ENCODE results near the gene UNC5C.

UNC5C gene

GRCh38 chr4:95394752-95395306 lies 153.9 kb downstream of the UNC5C start:
- no peak for DNase-seq (ENCODE audit: low read depth)

DNA sequence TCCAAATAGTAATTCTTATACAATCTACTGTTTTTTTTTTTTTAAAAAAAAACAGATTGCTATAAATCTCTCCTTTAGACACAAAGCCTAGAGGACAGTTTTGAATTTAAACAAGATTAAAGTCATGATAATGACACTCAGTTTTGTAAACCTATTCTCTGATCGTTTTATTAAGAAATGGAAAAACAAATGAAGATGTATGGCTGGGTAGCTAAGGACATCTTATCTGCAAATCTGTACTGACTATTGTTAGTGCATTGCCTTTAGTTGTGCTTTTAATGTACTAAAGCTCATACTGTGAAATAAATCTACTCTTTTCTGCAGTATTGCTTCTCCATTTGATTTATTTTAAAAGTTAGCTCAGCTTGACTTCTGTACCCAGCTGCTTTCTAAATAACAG lies 155.0 kb downstream of the UNC5C start:
- DNase-seq (ENCODE audit: low read depth) = no peak

DNA sequence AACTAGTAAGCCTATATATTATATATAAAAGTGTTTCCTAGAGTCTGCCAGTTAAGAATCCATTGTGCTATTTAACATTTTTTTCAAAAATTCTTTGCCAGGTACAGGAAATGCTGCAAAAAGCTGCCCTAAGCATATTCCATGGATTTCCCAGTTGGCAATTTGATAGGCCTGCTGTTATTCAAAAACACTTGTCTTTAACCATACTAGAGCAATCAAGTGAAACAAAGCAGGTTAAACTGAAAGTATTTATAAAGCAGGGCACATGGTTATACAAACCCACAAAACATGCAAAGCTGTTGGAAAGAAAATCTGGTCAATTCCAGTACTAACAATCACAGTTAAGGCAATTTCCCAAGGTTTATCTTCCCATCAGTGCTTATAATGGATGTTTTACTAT lies 159.9 kb downstream of the UNC5C start:
- no peak for DNase-seq (ENCODE audit: low read depth)

DNA sequence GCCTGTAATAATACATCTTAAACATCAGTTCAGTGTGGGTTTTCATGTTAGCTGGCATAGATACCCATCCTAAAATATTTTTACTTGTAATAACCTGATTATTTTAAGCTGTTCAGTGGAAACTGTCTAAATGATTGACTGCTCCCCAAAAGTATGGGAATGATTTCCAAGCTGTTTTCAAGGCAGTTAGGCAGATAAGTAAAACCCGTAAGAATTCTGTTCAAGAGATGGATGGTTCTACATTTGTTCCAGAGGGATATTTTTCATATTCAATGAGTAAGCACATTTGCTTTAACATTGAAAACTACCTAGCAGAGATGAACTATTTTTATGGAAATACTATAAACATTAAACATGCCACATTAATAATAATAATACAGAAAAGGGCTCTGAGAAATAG lies 161.1 kb downstream of the UNC5C start:
- no peak for DNase-seq (ENCODE audit: low read depth)

- DNase-seq (ENCODE audit: low read depth) = no peak
These were observed 162.4 kb downstream of the UNC5C start for GRCh38 chr4:95386410-95386809.

GRCh38 chr4:95381843-95382580 lies 166.8 kb downstream of the UNC5C start:
- DNase-seq (ENCODE audit: low read depth) = no peak

DNA sequence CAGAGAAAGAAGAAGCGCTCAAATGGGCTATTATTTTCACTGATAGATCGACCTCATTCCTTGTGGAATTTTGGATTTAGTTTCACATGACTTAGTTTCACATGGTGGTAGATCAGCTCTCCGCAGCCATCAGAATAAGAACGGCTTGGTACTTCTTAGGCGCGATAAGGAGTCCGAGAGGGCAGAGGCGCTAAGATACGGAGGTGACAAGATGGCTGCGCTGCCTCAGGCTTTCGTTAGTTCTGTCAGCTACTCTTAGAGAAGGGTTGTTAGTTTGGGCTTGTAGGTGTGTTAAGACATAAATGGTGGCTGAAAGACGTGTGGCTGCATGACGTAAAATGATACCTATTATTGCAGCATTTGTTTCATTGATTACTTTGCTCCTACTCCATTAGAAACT lies 169.1 kb downstream of the UNC5C start:
- no peak for DNase-seq (ENCODE audit: low read depth)

GRCh38 chr4:95377366-95377900 lies 171.3 kb downstream of the UNC5C start:
- no peak for DNase-seq (ENCODE audit: low read depth)

GRCh38 chr4:95371476-95372224 lies 177.1 kb downstream of the UNC5C start:
- DNase-seq (ENCODE audit: low read depth) = no peak

GRCh38 chr4:95367824-95368223 lies 180.9 kb downstream of the UNC5C start:
- no peak for DNase-seq (ENCODE audit: low read depth)

- DNase-seq (ENCODE audit: low read depth) = no peak
These were observed 184.8 kb downstream of the UNC5C start for GRCh38 chr4:95363966-95364365.

- no peak for DNase-seq (ENCODE audit: low read depth)
These were observed 185.2 kb downstream of the UNC5C start for GRCh38 chr4:95363559-95363925.

DNA sequence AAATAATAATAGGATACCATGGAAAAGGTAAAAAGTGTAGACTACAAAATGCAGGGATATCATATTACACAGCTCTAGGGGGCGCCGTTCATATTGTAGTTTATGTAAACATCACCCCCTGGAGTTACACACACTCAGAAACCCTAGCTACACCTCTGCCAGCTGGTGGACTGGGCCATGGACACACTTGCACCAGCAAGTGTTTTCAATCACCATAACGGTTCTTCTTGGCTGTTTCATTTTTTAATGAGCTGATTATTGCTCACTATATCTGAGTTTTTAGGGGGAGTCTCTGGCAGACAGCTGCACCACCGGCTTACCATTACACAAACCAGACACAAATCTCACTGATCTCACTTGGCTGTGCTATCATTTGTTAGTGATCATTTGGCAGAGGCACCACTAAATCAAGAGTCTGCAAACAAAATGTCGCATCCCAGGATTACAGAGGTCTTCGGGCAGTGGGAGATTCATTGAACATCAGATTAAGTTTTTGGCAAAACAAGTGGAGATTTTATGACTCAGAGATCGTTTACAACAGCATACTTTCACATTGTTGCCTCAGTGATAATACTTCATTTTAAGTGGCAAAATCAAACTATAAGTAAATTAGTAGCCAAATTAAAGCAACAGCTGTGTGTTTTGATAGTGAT lies 185.7 kb downstream of the UNC5C start:
- no peak for DNase-seq (ENCODE audit: low read depth)

DNA sequence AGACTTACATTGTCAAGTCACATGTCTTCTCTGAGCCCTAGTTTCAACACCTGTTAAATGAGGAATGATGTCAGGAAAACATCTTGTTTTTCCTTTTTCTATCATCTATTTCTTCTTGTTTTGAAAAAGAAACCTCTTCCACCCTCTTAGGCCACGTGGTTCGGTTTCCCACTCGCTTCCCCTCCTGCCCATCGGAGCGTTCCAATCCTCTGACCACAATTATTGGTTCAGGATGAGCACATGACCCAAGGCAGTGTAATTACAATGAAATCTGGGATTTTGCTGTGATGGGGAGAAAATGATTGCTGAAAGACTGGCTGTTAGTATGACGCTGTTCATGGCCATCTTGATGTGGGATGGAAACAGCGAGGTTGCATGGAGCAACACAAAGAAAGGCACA lies 186.7 kb downstream of the UNC5C start:
- DNase-seq (ENCODE audit: low read depth) = no peak

GRCh38 chr4:95361696-95361965 lies 187.1 kb downstream of the UNC5C start:
- no peak for DNase-seq (ENCODE audit: low read depth)

GRCh38 chr4:95360906-95361695 lies 187.7 kb downstream of the UNC5C start:
- DNase-seq (ENCODE audit: low read depth) = no peak

- no peak for DNase-seq (ENCODE audit: low read depth)
These were observed 188.4 kb downstream of the UNC5C start for GRCh38 chr4:95360256-95360903.

GRCh38 chr4:95358421-95358820 lies 190.4 kb downstream of the UNC5C start:
- DNase-seq (ENCODE audit: low read depth) = no peak

GRCh38 chr4:95355021-95355420 lies 193.8 kb downstream of the UNC5C start:
- DNase-seq (ENCODE audit: low read depth) = no peak

- DNase-seq (ENCODE audit: low read depth) = no peak
These were observed 200.4 kb downstream of the UNC5C start for GRCh38 chr4:95348418-95348817.

DNA sequence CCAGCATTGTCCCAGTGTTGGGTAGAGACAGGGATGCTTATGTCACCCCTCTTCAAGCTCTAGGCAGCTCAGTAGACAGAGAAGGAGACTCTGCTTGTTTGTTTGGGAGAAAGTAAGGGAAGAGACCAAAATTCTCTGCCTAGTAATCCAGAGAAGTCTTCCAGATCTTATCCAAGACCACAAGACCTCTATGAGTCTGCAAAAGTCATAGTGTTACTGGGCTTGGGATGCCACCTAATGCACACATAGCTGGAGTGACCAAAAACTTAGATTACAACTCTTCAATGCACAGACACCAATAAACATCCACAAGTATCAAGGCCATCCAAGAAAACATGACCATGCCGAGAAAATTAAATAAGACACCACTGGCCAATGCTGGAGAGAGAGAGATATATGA lies 205.5 kb downstream of the UNC5C start:
- DNase-seq (ENCODE audit: low read depth) = no peak

DNA sequence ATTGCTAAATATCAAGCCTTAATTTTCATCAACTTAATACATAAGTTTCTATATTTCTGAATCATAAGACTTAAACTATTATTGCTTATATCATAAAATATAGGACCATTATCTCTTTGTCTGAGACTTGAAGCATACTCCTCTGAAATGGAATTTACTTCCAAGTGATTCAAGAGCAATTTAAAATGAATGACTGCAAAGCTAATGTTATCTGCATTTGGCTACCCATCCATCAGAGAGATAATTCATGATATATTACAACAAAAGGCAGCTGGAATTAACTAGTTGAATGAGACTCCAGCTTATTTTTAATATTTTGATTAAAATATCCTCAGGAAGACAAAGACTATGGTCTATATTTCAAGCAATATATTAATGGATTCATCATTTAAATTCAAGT lies 208.6 kb downstream of the UNC5C start:
- DNase-seq (ENCODE audit: low read depth) = no peak

Measured in stimulated activated CD8-positive, alpha-beta memory T cell treated with anti-CD3 and anti-CD28 coated beads, Interleukin-15, amount 100 ng/mL, for 24 hours (primary cell).